Measurements from ENCODE around the gene CHRNE.
A peak's percentile ranks its signal among the peaks of the same experiment; 100 is the strongest.
"Not testable (repeated sequence)": the region's sequence is repeated elsewhere in the genome, so short reads cannot be mapped to it uniquely, and the experiment has no call there.

Gene CHRNE

DNA sequence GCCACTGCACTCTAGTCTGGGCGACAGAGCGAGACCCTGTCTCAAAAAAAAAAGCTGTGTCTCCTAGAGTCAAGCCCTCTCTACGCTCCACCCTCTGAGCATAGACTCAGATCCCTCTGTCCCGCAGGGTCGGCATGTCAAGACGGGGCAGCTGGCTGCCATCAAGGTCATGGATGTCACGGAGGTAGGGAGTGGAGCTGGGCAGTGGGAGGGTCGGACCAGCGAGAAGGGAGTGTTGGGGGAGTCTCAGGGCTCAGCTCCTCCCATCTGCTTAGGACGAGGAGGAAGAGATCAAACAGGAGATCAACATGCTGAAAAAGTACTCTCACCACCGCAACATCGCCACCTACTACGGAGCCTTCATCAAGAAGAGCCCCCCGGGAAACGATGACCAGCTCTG is 22.0 kb downstream of the CHRNE start:
- Histone ChIP-seq H3K36me3 (peaks cover 72% of the 10 kb centered on the region), H3K27me3 (ENCODE audit: insufficient read depth, low read depth, severe bottlenecking) (no peaks in the 10 kb centered on the region), H3K4me3 (ENCODE audit: low read depth, low read length) (no peak overlapping the region), H3K9me3 (ENCODE audit: severe bottlenecking) (no peaks in the 10 kb centered on the region), H3K27ac (no peak overlapping the region; the same call in 1 of the 2 replicates)
- TF ChIP-seq, protein P1, sequence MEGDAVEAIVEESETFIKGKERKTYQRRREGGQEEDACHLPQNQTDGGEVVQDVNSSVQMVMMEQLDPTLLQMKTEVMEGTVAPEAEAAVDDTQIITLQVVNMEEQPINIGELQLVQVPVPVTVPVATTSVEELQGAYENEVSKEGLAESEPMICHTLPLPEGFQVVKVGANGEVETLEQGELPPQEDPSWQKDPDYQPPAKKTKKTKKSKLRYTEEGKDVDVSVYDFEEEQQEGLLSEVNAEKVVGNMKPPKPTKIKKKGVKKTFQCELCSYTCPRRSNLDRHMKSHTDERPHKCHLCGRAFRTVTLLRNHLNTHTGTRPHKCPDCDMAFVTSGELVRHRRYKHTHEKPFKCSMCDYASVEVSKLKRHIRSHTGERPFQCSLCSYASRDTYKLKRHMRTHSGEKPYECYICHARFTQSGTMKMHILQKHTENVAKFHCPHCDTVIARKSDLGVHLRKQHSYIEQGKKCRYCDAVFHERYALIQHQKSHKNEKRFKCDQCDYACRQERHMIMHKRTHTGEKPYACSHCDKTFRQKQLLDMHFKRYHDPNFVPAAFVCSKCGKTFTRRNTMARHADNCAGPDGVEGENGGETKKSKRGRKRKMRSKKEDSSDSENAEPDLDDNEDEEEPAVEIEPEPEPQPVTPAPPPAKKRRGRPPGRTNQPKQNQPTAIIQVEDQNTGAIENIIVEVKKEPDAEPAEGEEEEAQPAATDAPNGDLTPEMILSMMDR (IDR thresholded peaks at IDR 0.05; ENCODE audit: low read depth, low read length), result no peak
- DNase-seq, result no peak

DNA sequence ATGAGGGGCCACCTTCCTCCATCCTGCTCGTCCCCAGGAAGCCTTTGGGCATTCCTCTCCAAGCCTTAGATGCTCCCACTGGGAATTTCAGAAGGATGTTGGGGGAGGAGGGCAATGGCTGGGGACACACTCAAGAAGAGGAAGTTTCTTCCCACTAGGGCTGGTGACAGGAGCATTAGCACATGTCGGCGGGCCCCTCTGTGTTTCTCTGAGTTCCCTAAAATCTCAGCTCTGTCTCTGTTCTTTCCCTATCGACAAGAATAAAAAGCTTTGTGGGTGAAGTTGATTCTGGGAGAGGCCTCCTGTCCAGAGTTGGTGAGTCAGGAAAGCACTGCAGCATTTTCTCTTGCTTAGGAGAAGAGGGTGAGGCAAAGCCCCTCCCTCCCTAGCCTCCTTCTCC is 23.3 kb downstream of the CHRNE start:
- H3K9me3 ChIP-seq (ENCODE audit: severe bottlenecking), result no peaks in the 10 kb centered on the region
- H3K4me3 ChIP-seq (ENCODE audit: low read depth, low read length), result no peak overlapping the region
- DNase-seq, result no peak
- no peaks in the 10 kb centered on the region for H3K27me3 ChIP-seq (ENCODE audit: insufficient read depth, low read depth, severe bottlenecking)
- TF ChIP-seq, protein P1 (IDR thresholded peaks at IDR 0.05; ENCODE audit: low read depth, low read length), result no peak
- peak overlapping the region; percentile 24 for H3K27ac ChIP-seq
- peaks cover 71% of the 10 kb centered on the region for H3K36me3 ChIP-seq

DNA sequence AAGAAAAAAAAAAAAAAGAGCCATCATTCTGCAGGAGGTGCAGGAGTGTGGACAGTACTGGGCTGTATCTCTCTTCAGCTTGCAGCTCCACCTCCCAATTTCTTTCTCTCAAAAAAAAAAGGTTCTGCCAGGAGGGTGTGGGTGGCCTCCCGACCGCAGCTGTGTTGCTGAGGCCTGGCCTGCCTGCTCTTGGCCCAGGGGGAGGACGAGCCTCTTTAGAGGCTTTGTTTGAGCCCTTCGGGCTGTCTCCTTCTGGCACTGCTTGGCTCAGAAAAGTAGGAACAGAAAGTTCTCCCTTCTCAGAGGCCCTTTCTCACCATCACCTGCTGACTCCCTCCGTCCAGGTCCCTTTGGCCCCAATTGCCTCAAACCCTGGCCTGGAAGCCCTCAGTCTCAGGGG is 25.8 kb downstream of the CHRNE start:
- TF ChIP-seq, protein P1 (IDR thresholded peaks at IDR 0.05; ENCODE audit: low read depth, low read length), result no peak
- Histone ChIP-seq H3K4me3 (ENCODE audit: low read depth, low read length) (no peak overlapping the region), H3K9me3 (ENCODE audit: severe bottlenecking) (no peaks in the 10 kb centered on the region), H3K36me3 (peaks cover 70% of the 10 kb centered on the region), H3K27me3 (ENCODE audit: insufficient read depth, low read depth, severe bottlenecking) (no peaks in the 10 kb centered on the region), H3K27ac (no peak overlapping the region)
- no peak for DNase-seq

DNA sequence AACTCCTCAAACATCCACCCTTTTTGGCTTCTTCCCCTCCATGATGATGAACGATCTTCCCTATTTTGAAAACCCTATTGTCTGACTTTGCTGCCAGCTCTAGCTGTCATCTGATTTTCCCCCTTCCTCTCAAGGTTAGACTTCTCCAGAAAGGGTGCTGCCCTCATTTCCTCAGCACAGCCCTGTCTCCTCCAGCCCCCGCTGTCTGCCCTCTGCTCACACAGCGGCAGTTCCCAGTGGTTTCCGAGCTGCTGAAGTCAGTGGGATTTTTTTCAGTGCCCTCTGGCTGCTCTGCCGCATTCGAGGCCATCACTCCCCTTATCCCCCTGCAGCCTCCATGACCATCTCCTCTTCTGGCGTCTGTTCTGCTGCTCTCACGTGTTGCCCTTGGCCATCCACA is 30.1 kb downstream of the CHRNE start:
- Histone ChIP-seq H3K27me3 (ENCODE audit: insufficient read depth, low read depth, severe bottlenecking) (no peaks in the 10 kb centered on the region), H3K9me3 (ENCODE audit: severe bottlenecking) (no peaks in the 10 kb centered on the region), H3K4me3 (ENCODE audit: low read depth, low read length) (no peak overlapping the region), H3K36me3 (peaks cover 61% of the 10 kb centered on the region), H3K27ac (no peak overlapping the region)
- TF ChIP-seq, protein P1 (IDR thresholded peaks at IDR 0.05; ENCODE audit: low read depth, low read length), result no peak
- DNase-seq, result no peak

DNA sequence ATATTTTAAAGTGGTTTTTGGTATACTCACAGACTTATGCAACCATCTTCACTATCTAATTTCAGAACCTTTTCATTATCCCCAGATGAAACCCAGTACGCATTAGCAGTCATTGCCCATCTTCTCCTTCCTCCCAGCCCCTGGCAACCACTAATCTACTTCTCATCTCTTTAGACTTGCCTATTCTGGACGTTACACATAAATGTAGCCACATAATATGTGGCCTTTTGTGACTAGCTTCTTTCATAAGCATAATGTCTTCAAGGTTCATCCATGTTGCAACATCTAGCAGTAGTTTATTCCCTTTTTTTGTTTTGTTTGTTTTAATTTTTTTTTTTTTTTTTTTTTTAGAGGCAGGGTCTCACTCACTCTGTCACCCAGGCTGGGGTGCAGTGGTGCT is 32.0 kb downstream of the CHRNE start:
- H3K27me3 ChIP-seq (ENCODE audit: insufficient read depth, low read depth, severe bottlenecking), result no peaks in the 10 kb centered on the region
- no peak for DNase-seq
- TF ChIP-seq, protein P1 (IDR thresholded peaks at IDR 0.05; ENCODE audit: low read depth, low read length), result no peak
- H3K4me3 ChIP-seq (ENCODE audit: low read depth, low read length), result no peak overlapping the region
- H3K36me3 ChIP-seq, result peaks cover 61% of the 10 kb centered on the region
- no peaks in the 10 kb centered on the region for H3K9me3 ChIP-seq (ENCODE audit: severe bottlenecking)
- H3K27ac ChIP-seq, result no peak overlapping the region

DNA sequence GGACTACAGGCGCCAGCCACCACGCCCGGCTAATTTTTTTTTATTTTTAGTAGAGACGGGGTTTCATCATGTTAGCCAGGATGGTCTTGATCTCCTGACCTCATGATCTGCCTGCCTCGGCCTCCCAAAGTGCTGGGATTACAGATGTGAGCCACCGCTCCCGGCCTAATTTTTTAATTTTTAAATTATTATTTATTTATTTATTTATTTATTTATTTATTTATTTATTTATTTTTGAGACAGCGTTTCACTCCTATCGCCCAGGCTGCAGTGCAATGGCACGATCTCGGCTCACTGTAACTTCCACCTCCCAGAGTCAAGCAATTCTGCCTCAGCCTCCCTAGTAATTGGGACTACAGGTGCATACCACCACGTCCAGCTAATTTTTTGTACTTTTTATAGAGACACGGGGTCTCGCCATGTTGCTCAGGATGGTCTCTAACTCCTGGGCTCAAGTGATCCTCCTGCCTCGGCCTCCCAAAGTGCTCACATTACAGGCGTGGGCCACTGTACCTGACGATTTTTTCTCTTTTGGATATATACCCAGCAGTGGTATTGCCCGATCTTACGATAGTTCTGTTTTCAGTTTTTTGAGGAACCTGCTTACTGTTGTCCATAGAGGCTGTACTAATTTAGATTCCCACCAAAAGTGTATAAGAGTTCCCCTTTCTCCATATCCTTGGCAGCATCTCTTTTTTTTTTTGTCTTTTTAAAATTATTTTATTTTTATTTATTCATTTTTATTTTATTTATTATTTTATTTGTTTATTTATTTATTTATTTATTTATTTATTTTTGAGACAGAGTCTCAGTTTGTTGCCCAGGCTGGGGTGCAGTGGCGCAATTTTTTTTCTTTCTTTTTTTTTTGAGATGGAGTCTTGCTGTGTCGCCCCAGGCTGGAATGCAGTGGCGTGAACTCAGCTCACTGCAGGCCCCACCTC is 33.6 kb downstream of the CHRNE start:
- not testable (repeated sequence) for H3K9me3 ChIP-seq (ENCODE audit: severe bottlenecking); DNase-seq; H3K27me3 ChIP-seq (ENCODE audit: insufficient read depth, low read depth, severe bottlenecking); H3K4me3 ChIP-seq (ENCODE audit: low read depth, low read length); H3K27ac ChIP-seq
- peaks cover 57% of the 10 kb centered on the region for H3K36me3 ChIP-seq

DNA sequence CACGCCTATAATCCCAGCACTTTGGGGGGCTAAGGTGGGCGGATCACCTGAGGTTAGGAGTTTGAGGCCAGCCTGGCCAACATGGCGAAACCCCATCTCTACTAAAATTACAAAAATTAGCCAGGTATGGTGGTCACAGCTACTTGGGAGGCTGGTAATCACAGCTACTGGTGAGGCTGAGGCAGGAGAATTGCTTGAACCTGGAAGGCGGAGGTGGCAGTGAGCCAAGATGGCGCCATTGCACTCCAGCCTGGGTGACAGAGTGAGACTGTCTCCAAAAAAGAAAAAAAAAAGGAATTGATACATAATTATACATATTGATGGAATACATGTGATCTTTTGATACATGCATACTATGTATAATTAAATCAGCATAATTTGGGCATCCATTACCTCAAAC is 35.4 kb downstream of the CHRNE start:
- DNase-seq, result not testable (repeated sequence)

More for the DNA sequence above, 35.4 kb downstream of the CHRNE start:
- not testable (repeated sequence) for H3K9me3 ChIP-seq (ENCODE audit: severe bottlenecking); H3K27ac ChIP-seq; H3K4me3 ChIP-seq (ENCODE audit: low read depth, low read length); H3K27me3 ChIP-seq (ENCODE audit: insufficient read depth, low read depth, severe bottlenecking)
- peaks cover 56% of the 10 kb centered on the region for H3K36me3 ChIP-seq
